Mammary epithelial cell (primary cell): ENCODE measurements around the gene SSTR5.

Experiments used
- CTCF ChIP-seq, 2 donors: IDR thresholded peaks in 1 of 2; conservative IDR thresholded peaks in 1 of 2; 2 replicates each; pipeline ENCODE4 v1.5.1; 2011 to 2012; ENCODE audit warnings: inconsistent platforms in 2 of 2, low read length in 2 of 2, mild to moderate bottlenecking in 2 of 2, control low read depth in 1 of 2, low read depth in 1 of 2; ENCODE audit not compliant: insufficient read depth in 1 of 2; ENCODE audit errors: extremely low read depth in 1 of 2
- EZH2 ChIP-seq: IDR thresholded peaks from 2 replicates; pipeline ENCODE4 v1.6.1; 2012; ENCODE audit warnings: low read length, inconsistent platforms, borderline replicate concordance

- TF ChIP-seq CTCF (conservative IDR thresholded peaks at IDR 0.05 in 1 of 2, IDR thresholded peaks at IDR 0.05 in 1 of 2; ENCODE audit: extremely low read depth in 1 of 2, insufficient read depth in 1 of 2, low read depth in 1 of 2, low read length in 2 of 2) (no peak), EZH2 (no peak)
These were observed 16.9 kb downstream of the SSTR5 start for GRCh38 chr16:1089439-1089821.
